HEK293 (cell line): Measurements from ENCODE around the gene SLC34A3.

Experiments used
- GLI2 ChIP-seq: fragments of 450-650 bp; formaldehyde crosslinking; IDR thresholded peaks from 2 replicates; pipeline ENCODE4; 2017; ENCODE audit warnings: missing biosample characterization, missing genetic modification characterization, low read depth, borderline replicate concordance
- GLIS2 ChIP-seq: fragments of 450-650 bp; formaldehyde crosslinking; IDR thresholded peaks from 2 replicates; pipeline ENCODE4 v1.5.1; 2016; ENCODE audit warnings: missing biosample characterization, missing genetic modification characterization
- HOXC10 ChIP-seq: sonication (generic); formaldehyde crosslinking; IDR thresholded peaks from 2 replicates; pipeline ENCODE4 v1.8.1; 2023; ENCODE audit warnings: mild to moderate bottlenecking, missing genetic modification reagents
- KLF1 ChIP-seq: fragments of 450-650 bp; formaldehyde crosslinking; IDR thresholded peaks from 2 replicates; pipeline ENCODE4 v1.5.1; 2016; ENCODE audit warnings: missing biosample characterization, missing genetic modification characterization
- KLF7 ChIP-seq: fragments of 450-650 bp; formaldehyde crosslinking; IDR thresholded peaks from 2 replicates; pipeline ENCODE4 v1.5.1; 2016; ENCODE audit warnings: missing biosample characterization, missing genetic modification characterization, borderline replicate concordance
- MEIS1 ChIP-seq: sonication (generic); formaldehyde crosslinking; IDR thresholded peaks from 2 replicates; pipeline ENCODE4 v1.8.1; 2022; ENCODE audit warnings: missing genetic modification reagents, mild to moderate bottlenecking, borderline replicate concordance
- MYNN ChIP-seq: fragments of 450-650 bp; formaldehyde crosslinking; IDR thresholded peaks from 2 replicates; pipeline ENCODE4 v1.5.1; 2016; ENCODE audit warnings: missing biosample characterization, missing genetic modification characterization, borderline replicate concordance
- PATZ1 ChIP-seq: fragments of 450-650 bp; formaldehyde crosslinking; IDR thresholded peaks from 2 replicates; pipeline ENCODE4 v1.5.1; 2016; ENCODE audit warnings: missing biosample characterization, missing genetic modification characterization
- SETDB1 ChIP-seq: IDR thresholded peaks from one replicate; pipeline ENCODE4 v1.6.1; 2017; ENCODE audit warnings: mild to moderate bottlenecking, low read length, moderate library complexity, mixed read lengths; ENCODE audit not compliant: insufficient read length
- SP7 ChIP-seq: fragments of 450-650 bp; formaldehyde crosslinking; IDR thresholded peaks from 2 replicates; pipeline ENCODE4 v1.5.1; 2016; ENCODE audit warnings: missing biosample characterization, missing genetic modification characterization
- ZBTB21 ChIP-seq: fragments of 450-650 bp; formaldehyde crosslinking; IDR thresholded peaks from 2 replicates; pipeline ENCODE4 v1.5.1; 2017; ENCODE audit warnings: missing biosample characterization, missing genetic modification characterization
- ZFP41 ChIP-seq: fragments of 450-650 bp; formaldehyde crosslinking; IDR thresholded peaks from 2 replicates; pipeline ENCODE4 v1.5.1; 2016; ENCODE audit warnings: missing biosample characterization, missing genetic modification characterization, borderline replicate concordance
- ZNF132 ChIP-seq: fragments of 450-650 bp; formaldehyde crosslinking; IDR thresholded peaks from 2 replicates; pipeline ENCODE4 v1.5.1; 2017; ENCODE audit warnings: missing biosample characterization, missing genetic modification characterization, borderline replicate concordance
- ZNF157 ChIP-seq: fragments of 450-650 bp; formaldehyde crosslinking; IDR thresholded peaks from 2 replicates; pipeline ENCODE4 v1.5.1; 2016; ENCODE audit warnings: missing biosample characterization, missing genetic modification characterization
- ZNF16 ChIP-seq: fragments of 450-650 bp; formaldehyde crosslinking; IDR thresholded peaks from 2 replicates; pipeline ENCODE4 v1.5.1; 2016; ENCODE audit warnings: low read depth, missing biosample characterization, missing genetic modification characterization
- ZNF19 ChIP-seq: fragments of 450-650 bp; formaldehyde crosslinking; IDR thresholded peaks from 2 replicates; pipeline ENCODE4; 2016; ENCODE audit warnings: missing biosample characterization, missing genetic modification characterization, low read depth
- ZNF214 ChIP-seq: fragments of 450-650 bp; formaldehyde crosslinking; IDR thresholded peaks from 2 replicates; pipeline ENCODE4 v1.5.1; 2017; ENCODE audit warnings: missing biosample characterization, mild to moderate bottlenecking, missing genetic modification characterization, borderline replicate concordance
- ZNF223 ChIP-seq: fragments of 450-650 bp; formaldehyde crosslinking; IDR thresholded peaks from 2 replicates; pipeline ENCODE4 v1.5.1; 2016; ENCODE audit warnings: missing biosample characterization, missing genetic modification characterization
- ZNF530 ChIP-seq: fragments of 450-650 bp; formaldehyde crosslinking; IDR thresholded peaks from 2 replicates; pipeline ENCODE4 v1.5.1; 2016; ENCODE audit warnings: low read depth, missing biosample characterization, missing genetic modification characterization
- ZNF571 ChIP-seq: fragments of 450-650 bp; formaldehyde crosslinking; IDR thresholded peaks from 2 replicates; pipeline ENCODE4 v1.5.0; 2017; ENCODE audit warnings: missing biosample characterization, missing genetic modification characterization
- ZNF600 ChIP-seq: fragments of 450-650 bp; formaldehyde crosslinking; IDR thresholded peaks from 2 replicates; pipeline ENCODE4 v1.5.1; 2016; ENCODE audit warnings: missing biosample characterization, missing genetic modification characterization
- ZNF621 ChIP-seq: fragments of 450-650 bp; formaldehyde crosslinking; IDR thresholded peaks from 2 replicates; pipeline ENCODE4 v1.5.1; 2017; ENCODE audit warnings: missing biosample characterization, missing genetic modification characterization
- ZNF677 ChIP-seq: fragments of 450-650 bp; IDR thresholded peaks from 2 replicates; pipeline ENCODE4 v1.5.0; 2018; ENCODE audit warnings: missing biosample characterization, mild to moderate bottlenecking, missing genetic modification characterization, moderate library complexity
- ZNF785 ChIP-seq: fragments of 450-650 bp; formaldehyde crosslinking; IDR thresholded peaks from 2 replicates; pipeline ENCODE4 v1.5.1; 2016; ENCODE audit warnings: missing biosample characterization, missing genetic modification characterization
- TF ChIP-seq, protein P1 (sequence below): fragments of 450-650 bp; IDR thresholded peaks from 2 replicates; pipeline ENCODE4 v1.5.1; 2018; ENCODE audit warnings: missing biosample characterization, mild to moderate bottlenecking, missing genetic modification characterization
- TF ChIP-seq, protein P2 (sequence below): fragments of 450-650 bp; formaldehyde crosslinking; IDR thresholded peaks from 2 replicates; pipeline ENCODE4 v1.5.1; 2016; ENCODE audit warnings: missing biosample characterization, missing genetic modification characterization
- TF ChIP-seq, protein P3 (sequence below): fragments of 450-650 bp; formaldehyde crosslinking; IDR thresholded peaks from 2 replicates; pipeline ENCODE4 v1.5.1; 2016; ENCODE audit warnings: missing biosample characterization, missing genetic modification characterization
- TF ChIP-seq, protein P4 (sequence below): fragments of 450-650 bp; formaldehyde crosslinking; IDR thresholded peaks from 2 replicates; pipeline ENCODE4 v1.5.1; 2016; ENCODE audit warnings: missing biosample characterization, missing genetic modification characterization

The SLC34A3 gene

DNA sequence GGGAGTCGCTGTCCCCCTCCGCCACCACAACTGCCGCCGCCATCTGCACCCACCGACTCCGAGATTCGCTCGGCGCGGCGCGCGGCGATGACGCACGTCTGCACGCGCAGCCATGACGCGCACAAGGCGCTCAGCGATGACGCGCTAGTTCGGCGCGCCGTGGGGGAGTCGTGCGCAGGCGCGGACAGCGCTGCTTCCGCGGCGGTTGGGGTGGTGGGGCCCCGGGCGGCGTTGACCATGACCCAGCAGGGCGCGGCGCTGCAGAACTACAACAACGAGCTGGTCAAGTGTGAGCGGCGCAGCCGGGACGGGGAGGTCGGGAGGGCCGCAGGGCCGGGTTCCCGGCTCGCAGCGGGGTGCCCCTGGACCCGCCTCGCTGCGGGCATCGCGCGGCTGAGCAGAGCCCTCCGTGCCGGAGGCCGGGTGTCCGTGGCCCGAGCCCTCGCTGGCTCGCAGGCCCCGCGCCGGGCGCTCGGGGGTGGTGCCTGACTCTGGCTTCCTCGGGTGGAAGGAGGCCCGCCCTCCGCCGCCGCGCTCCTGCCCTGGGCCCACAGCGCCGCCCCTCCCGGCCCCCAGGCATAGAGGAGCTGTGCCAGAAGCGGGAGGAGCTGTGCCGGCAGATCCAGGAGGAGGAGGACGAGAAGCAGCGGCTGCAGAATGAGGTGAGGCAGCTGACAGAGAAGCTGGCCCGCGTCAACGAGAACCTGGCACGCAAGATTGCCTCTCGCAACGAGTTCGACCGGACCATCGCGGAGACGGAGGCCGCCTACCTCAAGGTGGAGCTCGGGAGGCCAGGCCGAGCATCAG lies 42.0 kb upstream of the SLC34A3 start, which contains the start of the genes ANAPC2 and SSNA1 (continued):
- TF ChIP-seq ZNF132 (tag by site-specific recombination) (no peak), ZNF157 (no peak), SP7 (tag by site-specific recombination) (peak; percentile 84), ZNF621 (tag by site-specific recombination) (no peak), HOXC10 (CRISPR knock-in tag) (0 out of 2 replicates have a peak, but pooled peaks have one; percentile 76), ZNF600 (peak; percentile 89), SETDB1 (no peak), ZNF571 (tag by site-specific recombination) (no peak), ZBTB21 (tag by site-specific recombination) (peak; percentile 95), KLF1 (tag by site-specific recombination) (peak; percentile 84), PATZ1 (tag by site-specific recombination) (peak; percentile 87), MEIS1 (no peak), GLI2 (tag by site-specific recombination) (no peak), MYNN (tag by site-specific recombination) (no peak), ZNF530 (no peak), GLIS2 (tag by site-specific recombination) (peak; percentile 82), ZNF16 (no peak), ZNF214 (tag by site-specific recombination) (no peak), ZNF223 (tag by site-specific recombination) (0 out of 2 replicates have a peak, but pooled peaks have one; percentile 33), KLF7 (tag by site-specific recombination) (0 out of 2 replicates have a peak, but pooled peaks have one; percentile 16), ZNF19 (no peak), ZNF785 (tag by site-specific recombination) (no peak), ZFP41 (no peak), ZNF677 (tag by site-specific recombination) (no peak)
- TF ChIP-seq, protein P1, sequence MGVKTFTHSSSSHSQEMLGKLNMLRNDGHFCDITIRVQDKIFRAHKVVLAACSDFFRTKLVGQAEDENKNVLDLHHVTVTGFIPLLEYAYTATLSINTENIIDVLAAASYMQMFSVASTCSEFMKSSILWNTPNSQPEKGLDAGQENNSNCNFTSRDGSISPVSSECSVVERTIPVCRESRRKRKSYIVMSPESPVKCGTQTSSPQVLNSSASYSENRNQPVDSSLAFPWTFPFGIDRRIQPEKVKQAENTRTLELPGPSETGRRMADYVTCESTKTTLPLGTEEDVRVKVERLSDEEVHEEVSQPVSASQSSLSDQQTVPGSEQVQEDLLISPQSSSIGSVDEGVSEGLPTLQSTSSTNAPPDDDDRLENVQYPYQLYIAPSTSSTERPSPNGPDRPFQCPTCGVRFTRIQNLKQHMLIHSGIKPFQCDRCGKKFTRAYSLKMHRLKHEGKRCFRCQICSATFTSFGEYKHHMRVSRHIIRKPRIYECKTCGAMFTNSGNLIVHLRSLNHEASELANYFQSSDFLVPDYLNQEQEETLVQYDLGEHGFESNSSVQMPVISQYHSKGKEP (tag by site-specific recombination): peak; percentile 23; the same call in 1 of the 2 replicates
- TF ChIP-seq, protein P2, sequence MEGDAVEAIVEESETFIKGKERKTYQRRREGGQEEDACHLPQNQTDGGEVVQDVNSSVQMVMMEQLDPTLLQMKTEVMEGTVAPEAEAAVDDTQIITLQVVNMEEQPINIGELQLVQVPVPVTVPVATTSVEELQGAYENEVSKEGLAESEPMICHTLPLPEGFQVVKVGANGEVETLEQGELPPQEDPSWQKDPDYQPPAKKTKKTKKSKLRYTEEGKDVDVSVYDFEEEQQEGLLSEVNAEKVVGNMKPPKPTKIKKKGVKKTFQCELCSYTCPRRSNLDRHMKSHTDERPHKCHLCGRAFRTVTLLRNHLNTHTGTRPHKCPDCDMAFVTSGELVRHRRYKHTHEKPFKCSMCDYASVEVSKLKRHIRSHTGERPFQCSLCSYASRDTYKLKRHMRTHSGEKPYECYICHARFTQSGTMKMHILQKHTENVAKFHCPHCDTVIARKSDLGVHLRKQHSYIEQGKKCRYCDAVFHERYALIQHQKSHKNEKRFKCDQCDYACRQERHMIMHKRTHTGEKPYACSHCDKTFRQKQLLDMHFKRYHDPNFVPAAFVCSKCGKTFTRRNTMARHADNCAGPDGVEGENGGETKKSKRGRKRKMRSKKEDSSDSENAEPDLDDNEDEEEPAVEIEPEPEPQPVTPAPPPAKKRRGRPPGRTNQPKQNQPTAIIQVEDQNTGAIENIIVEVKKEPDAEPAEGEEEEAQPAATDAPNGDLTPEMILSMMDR (tag by site-specific recombination): peak; percentile 100
- TF ChIP-seq, protein P3, sequence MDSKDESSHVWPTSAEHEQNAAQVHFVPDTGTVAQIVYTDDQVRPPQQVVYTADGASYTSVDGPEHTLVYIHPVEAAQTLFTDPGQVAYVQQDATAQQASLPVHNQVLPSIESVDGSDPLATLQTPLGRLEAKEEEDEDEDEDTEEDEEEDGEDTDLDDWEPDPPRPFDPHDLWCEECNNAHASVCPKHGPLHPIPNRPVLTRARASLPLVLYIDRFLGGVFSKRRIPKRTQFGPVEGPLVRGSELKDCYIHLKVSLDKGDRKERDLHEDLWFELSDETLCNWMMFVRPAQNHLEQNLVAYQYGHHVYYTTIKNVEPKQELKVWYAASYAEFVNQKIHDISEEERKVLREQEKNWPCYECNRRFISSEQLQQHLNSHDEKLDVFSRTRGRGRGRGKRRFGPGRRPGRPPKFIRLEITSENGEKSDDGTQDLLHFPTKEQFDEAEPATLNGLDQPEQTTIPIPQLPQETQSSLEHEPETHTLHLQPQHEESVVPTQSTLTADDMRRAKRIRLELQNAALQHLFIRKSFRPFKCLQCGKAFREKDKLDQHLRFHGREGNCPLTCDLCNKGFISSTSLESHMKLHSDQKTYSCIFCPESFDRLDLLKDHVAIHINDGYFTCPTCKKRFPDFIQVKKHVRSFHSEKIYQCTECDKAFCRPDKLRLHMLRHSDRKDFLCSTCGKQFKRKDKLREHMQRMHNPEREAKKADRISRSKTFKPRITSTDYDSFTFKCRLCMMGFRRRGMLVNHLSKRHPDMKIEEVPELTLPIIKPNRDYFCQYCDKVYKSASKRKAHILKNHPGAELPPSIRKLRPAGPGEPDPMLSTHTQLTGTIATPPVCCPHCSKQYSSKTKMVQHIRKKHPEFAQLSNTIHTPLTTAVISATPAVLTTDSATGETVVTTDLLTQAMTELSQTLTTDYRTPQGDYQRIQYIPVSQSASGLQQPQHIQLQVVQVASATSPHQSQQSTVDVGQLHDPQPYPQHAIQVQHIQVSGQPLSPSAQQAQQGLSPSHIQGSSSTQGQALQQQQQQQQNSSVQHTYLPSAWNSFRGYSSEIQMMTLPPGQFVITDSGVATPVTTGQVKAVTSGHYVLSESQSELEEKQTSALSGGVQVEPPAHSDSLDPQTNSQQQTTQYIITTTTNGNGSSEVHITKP (tag by site-specific recombination): peak; percentile 61
- TF ChIP-seq, protein P4, sequence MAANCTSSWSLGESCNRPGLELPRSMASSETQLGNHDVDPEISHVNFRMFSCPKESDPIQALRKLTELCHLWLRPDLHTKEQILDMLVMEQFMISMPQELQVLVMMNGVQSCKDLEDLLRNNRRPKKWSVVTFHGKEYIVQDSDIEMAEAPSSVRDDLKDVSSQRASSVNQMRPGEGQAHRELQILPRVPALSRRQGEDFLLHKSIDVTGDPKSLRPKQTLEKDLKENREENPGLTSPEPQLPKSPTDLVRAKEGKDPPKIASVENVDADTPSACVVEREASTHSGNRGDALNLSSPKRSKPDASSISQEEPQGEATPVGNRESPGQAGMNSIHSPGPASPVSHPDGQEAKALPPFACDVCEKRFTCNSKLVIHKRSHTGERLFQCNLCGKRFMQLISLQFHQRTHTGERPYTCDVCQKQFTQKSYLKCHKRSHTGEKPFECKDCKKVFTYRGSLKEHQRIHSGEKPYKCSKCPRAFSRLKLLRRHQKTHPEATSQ (tag by site-specific recombination): no peak; the same call in 1 of the 2 replicates
